HepG2 (cell line): ENCODE measurements around the gene MARCO. TPM values are rescaled to one million over a fixed set of nuclear protein-coding genes. Genes with fewer than 3 reads are reported as not detected.

Experiments used
- ATAC-seq: fragments of 200-7000 bp; cut with Tn5 transposase; 3 replicates; pipeline ENCODE4 v1.9.1; 2020; ENCODE audit warnings: mild to moderate bottlenecking, moderate library complexity
- BruUV-seq: library from RNA; stranded (reverse); fragments of 400-500 nt; replicated peaks from 2 replicates; lab custom pipeline; 2021; lab: Mats Ljungman, UMichigan
- CTCF ChIA-PET: fragments of 300-600 bp; formaldehyde crosslinking; extraction: SDS; loops from one replicate; lab custom pipeline; 2021; ENCODE audit warnings: low total read pairs, inconsistent platforms, low intra/inter-chr PET ratio; lab: Yijun Ruan, JAX
- POLR2A ChIA-PET: fragments of 350-600 bp; sonication (Branson Sonifier 250); formaldehyde crosslinking; loops from one replicate; lab custom pipeline; 2020; ENCODE audit warnings: antibody characterized with exemption, inconsistent platforms; lab: Yijun Ruan, JAX
- DNase-seq: peaks from one replicate; pipeline ENCODE4 v3.0.0-alpha.2; 2015; ENCODE audit warnings: low spot score
- FAIRE-seq: peaks from 3 replicates; lab custom pipeline; 2011; peaks lifted over from hg19 to GRCh38; lab: Jason Lieb, UNC
- H2AFZ ChIP-seq: one replicate; pipeline ENCODE4 v1.6.1; 2011; ENCODE audit warnings: low read length, inconsistent platforms
- H3K27ac ChIP-seq: fragments of 300-600 bp; 3 replicates; pipeline ENCODE4 v1.8.0; 2011; ENCODE audit warnings: mixed run types, mild to moderate bottlenecking, mixed read lengths, low read length, inconsistent platforms; ENCODE audit not compliant: insufficient read depth; ENCODE audit errors: extremely low read length
- H3K27me3 ChIP-seq, 2 experiments: fragments of 200-600 bp in 1 of 2; 2 replicates in 1 of 2; 3 replicates in 1 of 2; pipeline versions ENCODE4 v1.6.0 to v1.8.0; 2011; ENCODE audit warnings: low read length in 2 of 2, mild to moderate bottlenecking in 2 of 2, moderate library complexity in 2 of 2, inconsistent platforms in 1 of 2; ENCODE audit not compliant: insufficient read depth in 2 of 2, control insufficient read depth in 1 of 2
- H3K36me3 ChIP-seq, 2 experiments: fragments of 200-600 bp in 1 of 2; replicated peaks in 1 of 2; 2 replicates in 1 of 2; 3 replicates in 1 of 2; pipeline versions ENCODE4 v1.5.1 to v1.8.0; 2011; ENCODE audit warnings: low read length in 2 of 2, inconsistent platforms in 1 of 2; ENCODE audit not compliant: insufficient read depth in 2 of 2, control insufficient read depth in 1 of 2
- H3K4me1 ChIP-seq: 2 replicates; pipeline ENCODE4 v1.5.1; 2012; ENCODE audit warnings: low read length, inconsistent platforms; ENCODE audit not compliant: insufficient read depth
- H3K4me2 ChIP-seq: 2 replicates; pipeline ENCODE4 v1.6.0; 2011; ENCODE audit warnings: low read depth, low read length, inconsistent platforms
- H3K4me3 ChIP-seq, 3 experiments: fragments of 200-600 bp in 1 of 3; sonication (generic), shearing (Covaris generic) in 1 of 3; replicated peaks in 1 of 3; 2 replicates each; pipeline ENCODE4 v1.5.1; 2011 to 2016; ENCODE audit warnings: low read length in 3 of 3, inconsistent platforms in 2 of 3, low read depth in 2 of 3, mild to moderate bottlenecking in 2 of 3, control low read depth in 1 of 3, mixed read lengths in 1 of 3; ENCODE audit not compliant: insufficient read depth in 1 of 3
- H3K79me2 ChIP-seq: one replicate; pipeline ENCODE4 v1.6.1; 2011; ENCODE audit warnings: low read length, inconsistent platforms; ENCODE audit not compliant: insufficient read depth
- H3K9ac ChIP-seq: 2 replicates; pipeline ENCODE4 v1.6.0; 2011; ENCODE audit warnings: mild to moderate bottlenecking, low read depth, low read length, inconsistent platforms; ENCODE audit not compliant: insufficient read depth
- H3K9me3 ChIP-seq: 2 replicates; pipeline ENCODE4 v1.5.1; 2012; ENCODE audit warnings: mild to moderate bottlenecking, low read length
- H4K20me1 ChIP-seq: 2 replicates; pipeline ENCODE4 v1.6.0; 2011; ENCODE audit warnings: inconsistent platforms, mild to moderate bottlenecking, low read length, moderate library complexity; ENCODE audit not compliant: insufficient read depth
- KDM1A ChIP-seq: IDR thresholded peaks from 2 replicates; pipeline ENCODE4 v1.6.1; 2016; ENCODE audit warnings: missing compliant biosample characterization
- MXD3 ChIP-seq: IDR thresholded peaks from 2 replicates; pipeline ENCODE4 v1.6.1; 2016; ENCODE audit warnings: mild to moderate bottlenecking, missing biosample characterization, missing genetic modification reagents
- ONECUT2 ChIP-seq: sonication (generic); formaldehyde crosslinking; IDR thresholded peaks from 2 replicates; pipeline ENCODE4 v1.4.0; 2020; ENCODE audit warnings: missing genetic modification reagents
- ZNF263 ChIP-seq: sonication (generic); formaldehyde crosslinking; IDR thresholded peaks from 2 replicates; pipeline ENCODE4 v1.4.0; 2020; ENCODE audit warnings: missing genetic modification reagents
- ZNF768 ChIP-seq: sonication (generic); formaldehyde crosslinking; IDR thresholded peaks from 2 replicates; pipeline ENCODE4 v1.4.0; 2020; ENCODE audit warnings: missing genetic modification reagents
- WGBS: methylation state at CpG from one replicate; pipeline ENCODE4 v1.1.6; 2017; ENCODE audit warnings: low lambda C conversion rate; 5-methylcytosine and 5-hydroxymethylcytosine counted together
- in situ Hi-C: cut with HindIII; loops from 2 replicates; pipeline ENCODE4 v1.10.0; 2017; ENCODE audit warnings: low pct_unique_long_range_greater_than_20kb; ENCODE audit not compliant: extremely low pct_ligation_motif_present
- intact Hi-C: fragments of 100-400 bp; cut with micrococcal nuclease; formaldehyde crosslinking; loops from one replicate; pipeline ENCODE4 v1.10.0; 2022; ENCODE audit not compliant: unreplicated experiment
- polyA plus RNA-seq, 8 experiments: library from polyadenylated mRNA; depleted of rRNA in 3 of 8; stranded (reverse) in 7 of 8; unstranded in 1 of 8; fragments of >200 nt; fragmentation: Illumina TruSeq in 4 of 8; extraction: Trizol in 4 of 8; gene quantifications; 2 replicates each; pipeline versions ENCODE4 v1.2.1 to v1.2.3, GENCODE V29; 2011 to 2016; ENCODE audit warnings: low read depth in 4 of 8, missing spikeins in 1 of 8, mixed read lengths in 1 of 8; ENCODE audit not compliant: insufficient read depth in 1 of 8
- total RNA-seq, 5 experiments: library from RNA; depleted of rRNA; stranded (reverse); fragments of >200 nt; fragmentation: Illumina TruSeq; extraction: Trizol; gene quantifications; 2 replicates each; pipeline ENCODE4 v1.2.3, GENCODE V29; 2016; ENCODE audit warnings: low read depth in 1 of 5

MARCO gene
- total and polyA plus RNA-seq, 2 of the 13 experiments (the other 11 are each of a cell fraction or from before 2014, with no cell fraction given), result not detected

- DNase-seq, result no peak
- intact Hi-C loops (loop anchor here (5.0 kb wide), 2 partner anchors 267 to 287 kb away; no protein-coding TSS in a partner anchor), in situ Hi-C loops (no loop called here)
- Histone ChIP-seq H3K27ac (no peak overlapping the region), H3K4me2 (no peak overlapping the region), H2AFZ (no peak overlapping the region), H4K20me1 (no peaks in the 10 kb centered on the region), H3K36me3 (no peaks in the 10 kb centered on the region), H3K4me3 (no peak overlapping the region), H3K79me2 (no peaks in the 10 kb centered on the region), H3K9me3 (no peaks in the 10 kb centered on the region), H3K9ac (no peak overlapping the region), H3K27me3 (no peaks in the 10 kb centered on the region; a peak in 1 of 5 replicates), H3K4me1 (no peaks in the 10 kb centered on the region)
- no peak for TF ChIP-seq ONECUT2 (CRISPR knock-in tag)
- FAIRE-seq, result no peak
- POLR2A ChIA-PET, result no interaction called here
- no peak for ATAC-seq
- WGBS, result 28% methylated on average over 7 of the region's 7 CpGs
- BruUV-seq, result no TSS peak
- CTCF ChIA-PET, result no interaction called here
Observed at GRCh38 chr2:119025013-119025412, 83.0 kb downstream of the MARCO start.

- no peaks in the 10 kb centered on the region for H3K4me1 ChIP-seq
- TF ChIP-seq ZNF768 (CRISPR knock-in tag), result 0 out of 2 replicates have a peak, but pooled peaks have one; percentile 13
- no peak for TF ChIP-seq KDM1A (CRISPR knock-in tag)
- TF ChIP-seq ZNF263 (CRISPR knock-in tag), result no peak
- TF ChIP-seq MXD3 (CRISPR knock-in tag), result no peak
- TF ChIP-seq, all 625 proteins: peak for 1
- ChIA-PET POLR2A (no interaction called here), CTCF (no interaction called here)
- Histone ChIP-seq H3K27me3 (no peaks in the 10 kb centered on the region; a peak in 1 of 5 replicates), H3K27ac (no peak overlapping the region), H3K4me2 (no peak overlapping the region), H3K36me3 (no peaks in the 10 kb centered on the region), H3K79me2 (no peaks in the 10 kb centered on the region), H2AFZ (no peak overlapping the region), H3K4me3 (no peak overlapping the region), H4K20me1 (no peaks in the 10 kb centered on the region), H3K9ac (no peak overlapping the region), H3K9me3 (no peaks in the 10 kb centered on the region)
- in situ Hi-C loops (no loop called here), intact Hi-C loops (loop anchor here (5.0 kb wide), 2 partner anchors 266 to 286 kb away; no protein-coding TSS in a partner anchor)
- WGBS, result 57% methylated on average over 16 of the region's 18 CpGs
- DNase-seq, result no peak
- ATAC-seq, result no peak; the same call in 2 of the 3 replicates
- BruUV-seq, result no TSS peak
- FAIRE-seq, result no peak
Observed at GRCh38 chr2:119025762-119026351, 83.9 kb downstream of the MARCO start.
